Measurements from ENCODE around the gene DCDC1.
"Not testable (repeated sequence)": the region's sequence is repeated elsewhere in the genome, so short reads cannot be mapped to it uniquely, and the experiment has no call there.

The DCDC1 gene

GRCh38 chr11:30984442-30984816 is 385.1 kb downstream of the DCDC1 start:
- DNase-seq: no peak

- no peak for DNase-seq
Observed at GRCh38 chr11:30983776-30984441, 385.6 kb downstream of the DCDC1 start.

DNA sequence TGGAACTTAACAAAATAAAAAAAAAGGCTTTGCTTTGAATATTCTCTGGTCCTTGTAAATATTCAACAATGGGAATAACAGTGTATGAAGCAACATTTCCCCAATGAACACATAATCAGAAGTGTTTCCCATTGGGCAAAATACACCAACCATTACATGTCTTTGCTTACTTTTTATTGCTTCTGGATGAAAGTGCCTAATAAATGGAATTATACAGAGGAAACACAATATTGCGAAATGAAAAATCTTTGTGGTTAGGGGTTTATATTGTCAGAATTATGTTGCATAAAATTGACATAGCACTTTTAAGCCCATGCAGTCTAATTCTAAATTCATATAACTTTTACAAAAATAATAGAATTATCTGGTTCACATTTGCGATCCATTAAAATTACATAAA is 386.4 kb downstream of the DCDC1 start:
- no peak for DNase-seq

DNA sequence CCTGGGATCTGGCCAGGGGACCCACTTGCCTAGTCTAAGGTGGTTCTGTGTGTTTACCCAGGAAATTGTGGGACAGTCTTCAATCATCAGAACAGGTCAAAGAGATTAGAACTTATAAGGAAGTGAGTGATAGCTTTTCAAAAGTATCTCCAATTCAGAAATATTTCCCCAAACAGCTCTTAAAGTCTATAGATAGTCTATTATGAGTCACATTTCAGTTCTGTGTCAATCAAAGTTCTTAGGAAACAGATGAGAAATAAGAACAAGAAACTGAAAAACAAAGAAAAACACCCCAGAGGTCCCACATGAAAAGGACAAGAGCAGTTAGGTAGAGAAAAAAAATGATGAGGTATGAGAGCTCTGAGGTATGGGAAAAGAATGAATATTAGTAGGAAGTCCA is 402.0 kb downstream of the DCDC1 start:
- no peak for DNase-seq

DNA sequence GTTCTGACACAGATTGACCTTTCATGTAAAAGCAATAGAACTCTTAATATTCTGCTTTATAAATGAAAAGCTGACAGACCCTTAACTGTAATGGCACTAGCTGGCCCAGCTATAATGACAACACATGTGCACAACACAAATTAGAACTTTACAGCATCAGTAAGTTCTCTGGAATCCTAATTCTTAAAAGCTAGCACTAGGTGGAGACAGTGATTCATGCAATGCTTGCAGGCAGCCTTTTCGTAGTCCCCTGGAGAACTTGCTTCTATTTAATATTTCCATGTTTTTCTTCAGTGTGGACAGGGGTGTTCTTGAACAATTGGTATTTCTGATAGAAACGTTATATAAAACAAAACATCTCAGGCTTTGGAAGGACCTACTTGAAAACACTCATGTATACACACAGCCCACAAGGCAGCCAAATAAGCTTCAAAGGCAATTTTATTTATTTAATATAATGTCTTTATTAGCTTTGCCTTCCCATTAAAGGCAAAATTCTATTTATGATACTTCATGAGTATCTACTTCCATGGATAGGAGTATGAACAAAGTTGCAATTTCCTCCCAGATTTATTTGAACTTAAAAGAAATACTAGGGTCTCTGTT is 409.0 kb downstream of the DCDC1 start:
- no peak for DNase-seq

GRCh38 chr11:30956751-30957150 is 412.8 kb downstream of the DCDC1 start:
- no peak for DNase-seq

DNA sequence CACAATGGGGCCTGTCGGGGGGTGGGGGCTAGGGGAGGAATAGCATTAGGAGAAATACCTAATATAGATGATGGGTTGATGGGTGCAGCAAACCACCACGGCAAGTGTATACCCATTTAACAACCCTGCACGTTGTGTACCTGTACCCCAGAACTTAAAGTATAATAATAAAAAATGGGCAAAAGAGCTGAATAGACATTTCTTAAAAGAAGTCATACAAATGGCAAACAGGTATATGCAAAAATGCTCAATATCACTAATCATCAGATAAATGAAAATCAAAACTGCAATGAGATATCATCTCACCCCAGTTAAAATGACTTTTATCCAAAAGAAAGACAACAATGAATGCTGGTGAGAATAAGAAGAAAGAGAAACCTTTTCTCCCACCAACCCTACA is 419.7 kb downstream of the DCDC1 start:
- DNase-seq: no peak

DNA sequence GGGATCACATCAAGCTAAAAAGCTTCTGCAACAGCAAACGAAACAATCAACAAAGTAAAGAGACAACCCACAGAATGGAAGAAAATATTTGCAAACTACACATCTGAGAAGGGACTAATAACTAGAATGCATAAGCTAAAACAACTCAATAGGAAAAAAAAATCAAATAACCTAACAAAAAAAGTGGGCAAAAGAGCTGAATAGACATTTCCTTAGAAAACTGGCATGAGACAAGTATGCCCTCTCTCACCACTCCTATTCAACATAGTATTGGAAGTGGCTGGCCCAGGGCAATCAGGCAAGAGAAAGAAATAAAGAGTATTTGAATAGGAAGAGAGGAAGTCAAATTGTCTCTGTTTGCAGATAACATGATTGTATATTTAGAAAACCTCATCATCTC is 421.8 kb downstream of the DCDC1 start:
- not testable (repeated sequence) for DNase-seq

GRCh38 chr11:30938810-30939209 is 430.7 kb downstream of the DCDC1 start:
- no peak for DNase-seq

DNA sequence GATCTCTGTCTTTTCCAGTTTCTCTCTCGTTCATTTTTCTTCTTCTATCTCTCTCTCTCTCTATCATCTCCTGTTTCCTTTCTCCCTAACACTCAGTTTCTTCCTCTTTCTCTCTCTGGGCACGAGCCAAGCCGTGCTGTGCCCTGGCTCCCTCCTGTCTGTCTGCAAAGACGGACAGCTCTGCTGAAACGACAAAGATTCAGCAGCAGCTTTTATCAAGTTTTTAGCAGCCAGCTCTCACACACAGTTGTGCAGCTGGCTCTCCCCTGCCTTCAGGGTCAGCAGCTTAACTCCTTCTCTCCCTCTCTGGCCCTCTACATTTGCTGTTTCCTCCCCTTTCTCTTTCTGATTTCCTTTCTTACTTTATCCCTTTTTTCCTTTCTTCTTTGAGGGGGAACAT is 431.4 kb downstream of the DCDC1 start:
- no peak for DNase-seq

GRCh38 chr11:30936491-30936890 is 433.0 kb downstream of the DCDC1 start:
- DNase-seq: no peak

GRCh38 chr11:30935861-30936260 is 433.7 kb downstream of the DCDC1 start:
- no peak for DNase-seq

- DNase-seq: no peak
Observed at GRCh38 chr11:30926130-30926529, 443.4 kb downstream of the DCDC1 start.

DNA sequence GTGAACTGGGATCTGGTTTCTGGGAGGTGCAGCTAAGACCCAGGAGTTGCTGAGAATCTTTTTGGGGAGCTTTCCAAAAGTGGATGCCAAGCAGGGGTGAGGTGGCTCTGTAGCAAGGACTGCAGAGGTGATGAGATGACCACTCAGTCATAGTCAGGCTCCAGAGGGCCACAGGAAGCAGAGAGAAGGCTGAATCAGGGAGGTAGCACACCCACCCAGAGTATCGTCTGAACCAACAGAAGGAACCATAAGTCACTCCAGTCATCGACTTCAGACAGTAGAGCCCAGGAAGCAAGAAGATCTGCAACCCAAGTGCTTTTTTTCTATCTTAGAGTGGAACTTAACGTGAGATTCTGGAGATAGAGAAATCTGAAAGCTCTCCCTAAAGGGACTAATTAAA is 447.7 kb downstream of the DCDC1 start:
- no peak for DNase-seq

DNA sequence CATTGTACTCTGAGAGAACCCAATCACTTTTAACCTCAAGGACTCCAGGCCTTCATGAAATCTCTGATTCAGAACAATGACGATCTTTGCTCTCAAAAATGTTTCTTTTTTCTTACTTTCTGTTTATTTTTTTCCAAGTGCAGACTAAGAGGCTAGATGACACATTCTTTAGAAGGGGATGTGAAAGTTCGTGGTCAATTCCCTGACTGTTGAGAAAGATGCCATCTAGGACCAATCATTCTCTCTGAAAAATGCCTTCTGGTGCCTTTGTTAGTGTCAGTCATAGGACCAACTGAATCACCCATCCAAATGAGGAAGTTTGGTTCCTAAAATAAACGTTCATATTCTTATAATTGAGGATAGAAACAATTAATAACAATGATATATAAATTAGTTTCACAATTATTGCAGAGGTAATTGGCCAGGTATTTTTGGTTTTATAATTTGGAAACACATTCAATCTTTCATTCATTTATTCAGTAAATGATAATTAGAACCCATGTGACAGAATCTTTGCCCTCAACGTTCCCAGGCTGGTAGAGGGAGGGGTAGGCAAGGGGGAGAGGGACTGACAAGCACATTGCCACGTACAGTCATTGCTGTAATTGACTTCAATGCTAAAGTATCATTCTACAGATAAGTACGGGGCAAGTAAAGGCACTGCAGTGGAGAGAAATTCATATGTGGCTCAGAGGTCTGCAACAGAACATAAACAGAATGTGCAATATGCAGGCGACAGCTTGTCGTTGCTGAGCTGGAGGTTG is 450.0 kb downstream of the DCDC1 start:
- DNase-seq: no peak

GRCh38 chr11:30917859-30918478 is 451.6 kb downstream of the DCDC1 start:
- no peak for DNase-seq

GRCh38 chr11:30917266-30917665 is 452.3 kb downstream of the DCDC1 start:
- no peak for DNase-seq

- DNase-seq: no peak
Observed at GRCh38 chr11:30916764-30917163, 452.8 kb downstream of the DCDC1 start.

- DNase-seq: no peak
Observed at GRCh38 chr11:30914143-30914762, 455.3 kb downstream of the DCDC1 start.

- DNase-seq: no peak
Observed at GRCh38 chr11:30911247-30911646, 458.3 kb downstream of the DCDC1 start.

GRCh38 chr11:30908857-30909256 is 460.7 kb downstream of the DCDC1 start:
- DNase-seq: no peak

DNA sequence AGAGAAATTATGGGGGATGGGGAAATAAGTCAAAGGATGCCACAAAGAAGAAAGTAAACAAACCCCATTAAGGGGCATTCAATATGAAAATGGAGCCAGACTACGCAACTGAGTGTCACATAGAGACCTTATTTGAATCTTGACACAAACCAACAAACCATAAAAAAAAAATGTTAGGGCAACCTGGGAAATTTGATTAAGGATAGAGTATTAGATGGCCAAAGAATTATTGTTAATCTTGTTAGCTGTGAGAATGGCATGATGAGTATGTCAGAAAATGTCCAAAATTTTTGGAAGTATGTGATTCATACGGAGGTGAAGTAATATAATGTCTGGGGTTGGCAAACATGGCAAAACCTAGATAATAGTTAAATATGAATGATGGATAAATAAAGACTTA is 461.3 kb downstream of the DCDC1 start:
- no peak for DNase-seq

DNA sequence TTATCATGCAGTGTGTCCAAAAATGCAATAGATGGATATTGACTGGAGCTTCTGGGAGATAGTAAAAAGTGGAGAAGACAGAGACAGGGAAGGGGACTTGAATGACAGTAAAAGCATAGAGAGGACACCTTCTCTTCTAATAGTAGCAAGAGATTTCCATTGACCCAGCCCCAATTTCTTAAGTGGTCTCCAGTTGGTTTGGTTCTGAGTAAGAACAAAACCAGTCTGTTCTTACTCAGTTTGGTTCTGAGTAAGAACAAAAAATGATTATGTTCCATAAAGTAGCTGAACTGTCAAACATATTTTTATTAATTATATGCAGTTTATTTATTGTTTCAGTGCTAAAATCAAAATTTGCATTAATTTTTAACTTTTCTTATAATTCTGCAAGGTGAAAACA is 466.6 kb downstream of the DCDC1 start:
- DNase-seq: no peak
